Keratinocyte (primary cell): Measurements from ENCODE around the gene LAMB1.

Experiments
- CTCF ChIP-seq, 3 experiments: IDR thresholded peaks in 1 of 3; conservative IDR thresholded peaks in 1 of 3; optimal IDR thresholded peaks in 1 of 3; 2 replicates in 2 of 3; 3 replicates in 1 of 3; pipeline versions ENCODE3 to v1.5.1; 2011; ENCODE audit warnings: low read length in 3 of 3, mild to moderate bottlenecking in 3 of 3, moderate library complexity in 2 of 3, control low read depth in 1 of 3, inconsistent platforms in 1 of 3; ENCODE audit not compliant: insufficient read depth in 2 of 3; ENCODE audit errors: extremely low read depth in 1 of 3
- EZH2 ChIP-seq: IDR thresholded peaks from one replicate; pipeline ENCODE4 v1.6.1; 2012; ENCODE audit warnings: inconsistent platforms, mild to moderate bottlenecking, low read length, moderate library complexity

GRCh38 chr7:107960272-107960671 is 42.7 kb downstream of the LAMB1 start:
- TF ChIP-seq CTCF (optimal IDR thresholded peaks at IDR 0.05 in 1 of 3, IDR thresholded peaks at IDR 0.05 in 1 of 3, conservative IDR thresholded peaks at IDR 0.05 in 1 of 3; ENCODE audit: extremely low read depth in 1 of 3, insufficient read depth in 2 of 3, low read length in 3 of 3) (no peak), EZH2 (no peak)
